MM.1S (cell line): Measurements from ENCODE around the gene UBE2Q2.

Experiments used
- DNase-seq: peaks from one replicate; pipeline ENCODE4 v3.0.0-alpha.2; 2015
- H2AFZ ChIP-seq: fragments of 300-600 bp; sonication (generic); 2 replicates; pipeline ENCODE4 v1.6.0; 2016; ENCODE audit warnings: antibody characterized with exemption, low read length
- H3F3A ChIP-seq: fragments of 300-600 bp; sonication (generic); 2 replicates; pipeline ENCODE4 v1.6.1; 2016; ENCODE audit warnings: mild to moderate bottlenecking, antibody characterized with exemption, low read length, moderate library complexity, mixed read lengths; ENCODE audit not compliant: insufficient read depth
- H3K27ac ChIP-seq: fragments of 300-600 bp; sonication (generic); 2 replicates; pipeline ENCODE4 v1.5.1; 2016; ENCODE audit warnings: mild to moderate bottlenecking, low read length
- H3K27me3 ChIP-seq: fragments of 300-600 bp; sonication (generic); replicated peaks from 2 replicates; pipeline ENCODE4 v1.6.0; 2016; ENCODE audit warnings: low read length; ENCODE audit not compliant: insufficient read depth
- H3K36me3 ChIP-seq: fragments of 300-600 bp; sonication (generic); replicated peaks from 2 replicates; pipeline ENCODE4 v1.6.1; 2016; ENCODE audit warnings: mild to moderate bottlenecking, low read length, mixed read lengths; ENCODE audit not compliant: insufficient read depth
- H3K4me1 ChIP-seq: fragments of 300-600 bp; sonication (generic); 2 replicates; pipeline ENCODE4 v1.6.1; 2016; ENCODE audit warnings: low read length, mixed read lengths
- H3K4me2 ChIP-seq: fragments of 300-600 bp; sonication (generic); 2 replicates; pipeline ENCODE4 v1.6.0; 2016; ENCODE audit warnings: low read depth, low read length
- H3K4me3 ChIP-seq: fragments of 300-600 bp; sonication (generic); 2 replicates; pipeline ENCODE4 v1.5.1; 2016; ENCODE audit warnings: low read length, mixed read lengths
- H3K79me2 ChIP-seq: fragments of 300-600 bp; sonication (generic); 2 replicates; pipeline ENCODE4 v1.6.1; 2016; ENCODE audit warnings: mixed run types, low read length, mixed read lengths
- H3K9ac ChIP-seq: fragments of 300-600 bp; sonication (generic); 2 replicates; pipeline ENCODE4 v1.6.1; 2016; ENCODE audit warnings: low read length, mixed read lengths
- H3K9me2 ChIP-seq: fragments of 300-600 bp; sonication (generic); replicated peaks from 2 replicates; pipeline ENCODE4 v1.6.1; 2016; ENCODE audit warnings: mild to moderate bottlenecking, low read length, mixed read lengths; ENCODE audit not compliant: insufficient read depth
- H3K9me3 ChIP-seq: fragments of 300-600 bp; sonication (generic); replicated peaks from 2 replicates; pipeline ENCODE4 v1.6.1; 2016; ENCODE audit warnings: mild to moderate bottlenecking, low read length, mixed read lengths; ENCODE audit not compliant: insufficient read depth
- H4K20me1 ChIP-seq: fragments of 300-600 bp; sonication (generic); 2 replicates; pipeline ENCODE4 v1.6.1; 2016; ENCODE audit warnings: mild to moderate bottlenecking, low read length, moderate library complexity, mixed read lengths; ENCODE audit not compliant: insufficient read depth
- CTCF ChIP-seq: fragments of 300-600 bp; sonication (generic); IDR thresholded peaks from 2 replicates; pipeline ENCODE4 v1.5.1; 2016; ENCODE audit warnings: antibody characterized with exemption, low read length, mixed read lengths
- EZH2 ChIP-seq: fragments of 300-600 bp; sonication (generic); optimal IDR thresholded peaks from 2 replicates; pipeline ENCODE3; 2017; ENCODE audit warnings: low read depth, mild to moderate bottlenecking, antibody characterized with exemption, low read length, mixed read lengths
- EZH2phosphoT487 ChIP-seq: fragments of 300-600 bp; sonication (generic); IDR thresholded peaks from 2 replicates; pipeline ENCODE4 v1.6.1; 2018; ENCODE audit warnings: antibody characterized with exemption, low read length

The UBE2Q2 gene

GRCh38 chr15:75809986-75810750 is 33.1 kb upstream of the UBE2Q2 start:
- Histone ChIP-seq H3K4me3 (no peak overlapping the region), H3F3A (no peaks in the 10 kb centered on the region), H3K9me3 (no peaks in the 10 kb centered on the region), H3K79me2 (no peaks in the 10 kb centered on the region), H3K27me3 (no peaks in the 10 kb centered on the region), H2AFZ (no peak overlapping the region), H3K4me2 (no peak overlapping the region), H3K9me2 (no peaks in the 10 kb centered on the region), H3K9ac (no peak overlapping the region), H3K4me1 (no peaks in the 10 kb centered on the region), H3K27ac (no peak overlapping the region), H4K20me1 (no peaks in the 10 kb centered on the region), H3K36me3 (no peaks in the 10 kb centered on the region)
- TF ChIP-seq EZH2phosphoT487, result no peak
- TF ChIP-seq CTCF, result peak; percentile 52
- peak; percentile 33 for DNase-seq

- Histone ChIP-seq H3K4me2 (no peak overlapping the region), H4K20me1 (no peaks in the 10 kb centered on the region), H3K9ac (no peak overlapping the region), H3K9me3 (no peaks in the 10 kb centered on the region), H3K79me2 (no peaks in the 10 kb centered on the region), H3K36me3 (no peaks in the 10 kb centered on the region), H3K4me1 (no peaks in the 10 kb centered on the region), H2AFZ (no peak overlapping the region), H3K4me3 (no peak overlapping the region), H3F3A (no peaks in the 10 kb centered on the region), H3K9me2 (no peaks in the 10 kb centered on the region), H3K27me3 (no peaks in the 10 kb centered on the region), H3K27ac (no peak overlapping the region)
- no peak for DNase-seq
- TF ChIP-seq EZH2 (no peak), EZH2phosphoT487 (no peak), CTCF (no peak)
Observed at GRCh38 chr15:75810874-75811498, 32.3 kb upstream of the UBE2Q2 start.

- Histone ChIP-seq H3K79me2 (no peaks in the 10 kb centered on the region), H3K4me2 (no peak overlapping the region), H3K9me2 (no peaks in the 10 kb centered on the region), H3K27me3 (no peaks in the 10 kb centered on the region), H3K4me3 (no peak overlapping the region), H3K36me3 (no peaks in the 10 kb centered on the region), H4K20me1 (no peaks in the 10 kb centered on the region), H3F3A (no peaks in the 10 kb centered on the region), H3K9ac (no peak overlapping the region), H3K27ac (no peak overlapping the region), H3K4me1 (peaks cover 6% of the 10 kb centered on the region), H3K9me3 (no peaks in the 10 kb centered on the region), H2AFZ (no peak overlapping the region)
- TF ChIP-seq EZH2, result no peak
- TF ChIP-seq EZH2phosphoT487, result no peak
- no peak for TF ChIP-seq CTCF
- no peak for DNase-seq
Observed at GRCh38 chr15:75811626-75812025, 31.6 kb upstream of the UBE2Q2 start.
